Epithelial cell of proximal tubule (primary cell): ENCODE data around the gene MAP1LC3A. TPM values are rescaled to one million over a fixed set of nuclear protein-coding genes. Genes with fewer than 3 reads are reported as not detected.

Source experiments
- DNase-seq: peaks from one replicate; pipeline ENCODE4 v3.0.0-alpha.2; 2011; ENCODE audit warnings: low read depth
- H3K4me3 ChIP-seq: 2 replicates; pipeline ENCODE4 v1.5.1; 2011; ENCODE audit warnings: low read depth, mild to moderate bottlenecking, low read length
- CTCF ChIP-seq: conservative IDR thresholded peaks from 2 replicates; pipeline ENCODE4 v1.5.1; 2012; ENCODE audit warnings: low read depth, mild to moderate bottlenecking, low read length
- total RNA-seq: library from RNA; depleted of rRNA; stranded (reverse); fragments of >200 nt; gene quantifications from 2 replicates; pipeline ENCODE4 v1.2.3, GENCODE V29; 2015

The MAP1LC3A gene
- total RNA-seq, 1 donor from 2014 or later = 28.3 TPM

GRCh38 chr20:34579979-34580940 is 21.7 kb downstream of the MAP1LC3A start:
- no peak for TF ChIP-seq CTCF
- H3K4me3 ChIP-seq = no peak overlapping the region
- no peak for DNase-seq

- H3K4me3 ChIP-seq = no peak overlapping the region
- TF ChIP-seq CTCF = no peak
- DNase-seq = no peak
Observed at GRCh38 chr20:34581341-34582184, 23.0 kb downstream of the MAP1LC3A start.

- TF ChIP-seq CTCF = no peak
- H3K4me3 ChIP-seq = no peak overlapping the region
- DNase-seq = no peak
Observed at GRCh38 chr20:34582221-34582620, 23.7 kb downstream of the MAP1LC3A start.

GRCh38 chr20:34582911-34583310 is 24.4 kb downstream of the MAP1LC3A start:
- TF ChIP-seq CTCF = no peak
- DNase-seq = no peak
- H3K4me3 ChIP-seq = no peak overlapping the region

GRCh38 chr20:34583544-34583943 is 25.0 kb downstream of the MAP1LC3A start:
- DNase-seq = no peak
- no peak for TF ChIP-seq CTCF
- H3K4me3 ChIP-seq = no peak overlapping the region

GRCh38 chr20:34585019-34585418 is 26.5 kb downstream of the MAP1LC3A start:
- no peak for DNase-seq
- no peak overlapping the region for H3K4me3 ChIP-seq
- no peak for TF ChIP-seq CTCF
